ENCODE data around the gene ARHGEF37. TPM values are rescaled to one million over a fixed set of nuclear protein-coding genes. Genes with fewer than 3 reads are reported as not detected.

The ARHGEF37 gene
- total RNA-seq, 1 experiment from 2014 or later = 0.64 TPM

DNA sequence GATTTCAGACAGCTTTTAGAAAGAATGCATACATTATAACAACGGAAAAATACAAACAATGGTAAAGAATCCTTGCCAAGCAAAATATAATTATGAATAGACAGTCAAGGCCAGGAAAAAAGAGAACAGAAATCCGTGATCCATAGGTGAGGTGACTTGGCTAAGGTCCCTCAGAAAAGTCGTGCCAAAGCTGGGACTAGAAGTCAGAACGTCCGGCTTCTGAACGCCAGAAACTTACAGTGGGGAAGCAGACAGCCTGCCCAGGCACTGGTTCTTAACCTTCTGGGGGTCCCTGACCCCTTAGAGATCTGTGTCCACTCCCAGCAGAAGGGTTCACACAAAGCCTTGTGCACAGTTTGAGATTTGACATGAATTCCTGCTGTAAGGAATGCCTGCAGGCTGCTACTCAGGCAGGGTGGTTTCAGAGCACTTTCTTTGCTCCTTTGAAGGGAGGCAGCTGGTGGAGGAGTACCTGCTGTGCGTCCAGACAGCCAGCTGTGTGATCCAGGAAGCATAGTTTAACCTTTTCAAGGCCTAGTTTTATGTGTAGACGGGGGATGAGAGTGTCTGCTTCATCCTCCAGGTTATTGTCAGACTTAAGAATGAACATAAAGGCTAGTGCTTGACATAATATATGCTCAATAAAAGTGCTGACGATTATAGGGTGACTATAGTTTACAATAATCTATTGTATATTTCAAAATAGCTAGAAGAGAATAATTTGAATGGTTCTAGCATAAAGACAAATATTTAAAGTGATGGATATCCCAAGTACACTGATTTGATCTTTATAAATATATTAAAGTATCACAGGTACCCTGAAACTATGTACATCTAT, 852 bp downstream of the ARHGEF37 start:
- intact Hi-C loops (cut with micrococcal nuclease; ENCODE audit: unreplicated experiment) = no loop called here
- TF ChIP-seq EZH2 (IDR thresholded peaks at IDR 0.05; ENCODE audit: borderline replicate concordance, low read depth, low read length, poor library complexity, severe bottlenecking) = no peak
- TF ChIP-seq, protein P1, sequence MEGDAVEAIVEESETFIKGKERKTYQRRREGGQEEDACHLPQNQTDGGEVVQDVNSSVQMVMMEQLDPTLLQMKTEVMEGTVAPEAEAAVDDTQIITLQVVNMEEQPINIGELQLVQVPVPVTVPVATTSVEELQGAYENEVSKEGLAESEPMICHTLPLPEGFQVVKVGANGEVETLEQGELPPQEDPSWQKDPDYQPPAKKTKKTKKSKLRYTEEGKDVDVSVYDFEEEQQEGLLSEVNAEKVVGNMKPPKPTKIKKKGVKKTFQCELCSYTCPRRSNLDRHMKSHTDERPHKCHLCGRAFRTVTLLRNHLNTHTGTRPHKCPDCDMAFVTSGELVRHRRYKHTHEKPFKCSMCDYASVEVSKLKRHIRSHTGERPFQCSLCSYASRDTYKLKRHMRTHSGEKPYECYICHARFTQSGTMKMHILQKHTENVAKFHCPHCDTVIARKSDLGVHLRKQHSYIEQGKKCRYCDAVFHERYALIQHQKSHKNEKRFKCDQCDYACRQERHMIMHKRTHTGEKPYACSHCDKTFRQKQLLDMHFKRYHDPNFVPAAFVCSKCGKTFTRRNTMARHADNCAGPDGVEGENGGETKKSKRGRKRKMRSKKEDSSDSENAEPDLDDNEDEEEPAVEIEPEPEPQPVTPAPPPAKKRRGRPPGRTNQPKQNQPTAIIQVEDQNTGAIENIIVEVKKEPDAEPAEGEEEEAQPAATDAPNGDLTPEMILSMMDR (conservative IDR thresholded peaks at IDR 0.05; ENCODE audit: low read depth, low read length) = no peak
- no peaks in the 10 kb centered on the region for H3K36me3 ChIP-seq (ENCODE audit: insufficient read depth, low read length, poor library complexity, severe bottlenecking)
- no peak overlapping the region for H3K27ac ChIP-seq (ENCODE audit: low read depth, low read length, poor library complexity, severe bottlenecking)
- peak overlapping the region; percentile 49 for H3K4me3 ChIP-seq (ENCODE audit: low read depth, low read length, poor library complexity, severe bottlenecking)
- no peaks in the 10 kb centered on the region for H3K9me3 ChIP-seq (ENCODE audit: low read depth, low read length, poor library complexity, severe bottlenecking)
- peak; percentile 31 for DNase-seq (ENCODE audit: low spot score)
- ChIA-PET CTCF (no interaction called here), POLR2A (ENCODE audit: low non-redundant PET) (interaction anchor here (0.6 kb wide), 1 partner anchor 444 kb away, joined by 4 read pairs; no protein-coding TSS in a partner anchor)
- H3K4me1 ChIP-seq (ENCODE audit: insufficient read depth, low read length, poor library complexity, severe bottlenecking) = peaks cover 9% of the 10 kb centered on the region
- H3K27me3 ChIP-seq (replicated peaks; ENCODE audit: insufficient read depth, low read depth, low read length, poor library complexity) = no peaks in the 10 kb centered on the region
- BruUV-seq (replicated peaks) = no TSS peak

DNA sequence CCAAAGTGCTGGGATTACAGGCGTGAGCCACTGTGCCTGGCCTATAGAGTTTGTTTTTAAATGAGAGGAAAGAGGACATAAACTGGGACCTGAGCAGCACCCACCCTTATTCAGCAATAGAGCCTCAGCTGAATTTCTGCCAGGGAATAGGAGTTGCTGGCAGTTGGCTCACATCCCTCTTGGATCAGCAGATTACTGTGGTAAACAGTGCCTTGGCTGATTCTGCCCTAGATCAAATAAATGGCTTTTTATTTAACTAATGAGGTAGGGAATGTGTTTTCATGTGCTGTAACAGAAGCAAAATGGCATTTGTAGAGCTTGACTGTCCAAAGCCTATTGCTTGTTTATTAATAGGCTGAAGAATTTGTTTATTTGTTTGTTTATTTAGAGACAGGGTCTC, 2.1 kb downstream of the ARHGEF37 start:
- no peak overlapping the region for H3K27ac ChIP-seq (ENCODE audit: low read depth, low read length, poor library complexity, severe bottlenecking)
- H3K9me3 ChIP-seq (ENCODE audit: low read depth, low read length, poor library complexity, severe bottlenecking) = no peaks in the 10 kb centered on the region
- H3K4me1 ChIP-seq (ENCODE audit: insufficient read depth, low read length, poor library complexity, severe bottlenecking) = peaks cover 9% of the 10 kb centered on the region
- no peak overlapping the region for H3K4me3 ChIP-seq (ENCODE audit: low read depth, low read length, poor library complexity, severe bottlenecking)
- no peak for TF ChIP-seq EZH2 (IDR thresholded peaks at IDR 0.05; ENCODE audit: borderline replicate concordance, low read depth, low read length, poor library complexity, severe bottlenecking)
- TF ChIP-seq, protein P1 (conservative IDR thresholded peaks at IDR 0.05; ENCODE audit: low read depth, low read length) = no peak
- CTCF ChIA-PET = no interaction called here
- H3K36me3 ChIP-seq (ENCODE audit: insufficient read depth, low read length, poor library complexity, severe bottlenecking) = no peaks in the 10 kb centered on the region
- no TSS peak for BruUV-seq (replicated peaks)
- POLR2A ChIA-PET (ENCODE audit: low non-redundant PET) = no interaction called here
- H3K27me3 ChIP-seq (replicated peaks; ENCODE audit: insufficient read depth, low read depth, low read length, poor library complexity) = no peaks in the 10 kb centered on the region
- no peak for DNase-seq (ENCODE audit: low spot score)
- intact Hi-C loops (cut with micrococcal nuclease; ENCODE audit: unreplicated experiment) = no loop called here

DNA sequence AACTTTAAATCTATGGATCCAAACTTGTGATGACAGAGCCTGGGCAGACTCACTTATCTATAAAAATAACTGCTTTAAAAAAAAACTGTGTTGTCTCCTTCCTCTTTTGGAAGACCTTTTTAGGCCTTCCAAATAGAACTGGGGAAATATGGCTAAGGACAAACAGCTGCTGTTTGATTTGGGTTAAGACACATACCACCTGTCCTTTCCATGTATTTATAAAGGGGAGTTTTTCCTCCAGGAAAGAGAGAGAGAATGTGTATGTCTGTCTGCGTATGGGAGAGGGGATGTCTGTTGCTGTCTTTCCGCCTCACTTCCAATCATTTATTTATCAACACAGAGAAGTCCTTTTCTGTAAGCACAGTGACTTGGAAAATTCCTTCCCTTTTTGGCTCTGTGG, 2.8 kb downstream of the ARHGEF37 start:
- no peak for TF ChIP-seq EZH2 (IDR thresholded peaks at IDR 0.05; ENCODE audit: borderline replicate concordance, low read depth, low read length, poor library complexity, severe bottlenecking)
- no peak overlapping the region for H3K27ac ChIP-seq (ENCODE audit: low read depth, low read length, poor library complexity, severe bottlenecking)
- no peaks in the 10 kb centered on the region for H3K36me3 ChIP-seq (ENCODE audit: insufficient read depth, low read length, poor library complexity, severe bottlenecking)
- no peaks in the 10 kb centered on the region for H3K27me3 ChIP-seq (replicated peaks; ENCODE audit: insufficient read depth, low read depth, low read length, poor library complexity)
- peaks cover 9% of the 10 kb centered on the region for H3K4me1 ChIP-seq (ENCODE audit: insufficient read depth, low read length, poor library complexity, severe bottlenecking)
- no peaks in the 10 kb centered on the region for H3K9me3 ChIP-seq (ENCODE audit: low read depth, low read length, poor library complexity, severe bottlenecking)
- ChIA-PET POLR2A (ENCODE audit: low non-redundant PET) (no interaction called here), CTCF (no interaction called here)
- BruUV-seq (replicated peaks) = no TSS peak
- no peak overlapping the region for H3K4me3 ChIP-seq (ENCODE audit: low read depth, low read length, poor library complexity, severe bottlenecking)
- intact Hi-C loops (cut with micrococcal nuclease; ENCODE audit: unreplicated experiment) = no loop called here
- no peak for DNase-seq (ENCODE audit: low spot score)

DNA sequence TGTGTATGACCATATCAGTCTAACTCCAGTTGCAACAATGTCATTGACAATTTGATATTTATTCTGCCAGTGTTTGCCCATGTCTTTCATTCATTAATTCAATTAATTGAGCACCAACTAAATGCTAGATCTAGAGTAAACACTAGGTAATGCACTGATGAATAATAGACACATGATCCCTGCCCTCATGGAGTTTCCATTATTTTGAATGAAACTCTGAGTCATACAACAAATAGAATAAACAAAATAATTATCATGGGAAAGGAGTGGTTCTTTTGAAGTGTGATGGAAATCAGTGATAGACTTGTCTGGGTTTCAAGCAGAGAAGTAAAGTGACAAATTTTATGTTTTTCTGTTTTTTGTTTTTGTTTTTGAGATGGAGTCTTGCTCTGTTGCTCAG, 4.6 kb downstream of the ARHGEF37 start:
- H3K4me1 ChIP-seq (ENCODE audit: insufficient read depth, low read length, poor library complexity, severe bottlenecking) = peaks cover 6% of the 10 kb centered on the region
- ChIA-PET POLR2A (ENCODE audit: low non-redundant PET) (no interaction called here), CTCF (no interaction called here)
- H3K27ac ChIP-seq (ENCODE audit: low read depth, low read length, poor library complexity, severe bottlenecking) = no peak overlapping the region
- no peaks in the 10 kb centered on the region for H3K36me3 ChIP-seq (ENCODE audit: insufficient read depth, low read length, poor library complexity, severe bottlenecking)
- no peak for TF ChIP-seq EZH2 (IDR thresholded peaks at IDR 0.05; ENCODE audit: borderline replicate concordance, low read depth, low read length, poor library complexity, severe bottlenecking)
- TF ChIP-seq, protein P1 (conservative IDR thresholded peaks at IDR 0.05; ENCODE audit: low read depth, low read length) = no peak
- H3K27me3 ChIP-seq (replicated peaks; ENCODE audit: insufficient read depth, low read depth, low read length, poor library complexity) = no peaks in the 10 kb centered on the region
- H3K9me3 ChIP-seq (ENCODE audit: low read depth, low read length, poor library complexity, severe bottlenecking) = no peaks in the 10 kb centered on the region
- intact Hi-C loops (cut with micrococcal nuclease; ENCODE audit: unreplicated experiment) = no loop called here
- no peak for DNase-seq (ENCODE audit: low spot score)
- H3K4me3 ChIP-seq (ENCODE audit: low read depth, low read length, poor library complexity, severe bottlenecking) = no peak overlapping the region
- BruUV-seq (replicated peaks) = no TSS peak

All from A673 (cell line).